ENCODE results near the gene EFS.
"Not testable (repeated sequence)": the region's sequence is repeated elsewhere in the genome, so short reads cannot be mapped to it uniquely, and the experiment has no call there.

Gene EFS, protein sequence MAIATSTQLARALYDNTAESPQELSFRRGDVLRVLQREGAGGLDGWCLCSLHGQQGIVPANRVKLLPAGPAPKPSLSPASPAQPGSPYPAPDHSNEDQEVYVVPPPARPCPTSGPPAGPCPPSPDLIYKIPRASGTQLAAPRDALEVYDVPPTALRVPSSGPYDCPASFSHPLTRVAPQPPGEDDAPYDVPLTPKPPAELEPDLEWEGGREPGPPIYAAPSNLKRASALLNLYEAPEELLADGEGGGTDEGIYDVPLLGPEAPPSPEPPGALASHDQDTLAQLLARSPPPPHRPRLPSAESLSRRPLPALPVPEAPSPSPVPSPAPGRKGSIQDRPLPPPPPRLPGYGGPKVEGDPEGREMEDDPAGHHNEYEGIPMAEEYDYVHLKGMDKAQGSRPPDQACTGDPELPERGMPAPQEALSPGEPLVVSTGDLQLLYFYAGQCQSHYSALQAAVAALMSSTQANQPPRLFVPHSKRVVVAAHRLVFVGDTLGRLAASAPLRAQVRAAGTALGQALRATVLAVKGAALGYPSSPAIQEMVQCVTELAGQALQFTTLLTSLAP

DNA sequence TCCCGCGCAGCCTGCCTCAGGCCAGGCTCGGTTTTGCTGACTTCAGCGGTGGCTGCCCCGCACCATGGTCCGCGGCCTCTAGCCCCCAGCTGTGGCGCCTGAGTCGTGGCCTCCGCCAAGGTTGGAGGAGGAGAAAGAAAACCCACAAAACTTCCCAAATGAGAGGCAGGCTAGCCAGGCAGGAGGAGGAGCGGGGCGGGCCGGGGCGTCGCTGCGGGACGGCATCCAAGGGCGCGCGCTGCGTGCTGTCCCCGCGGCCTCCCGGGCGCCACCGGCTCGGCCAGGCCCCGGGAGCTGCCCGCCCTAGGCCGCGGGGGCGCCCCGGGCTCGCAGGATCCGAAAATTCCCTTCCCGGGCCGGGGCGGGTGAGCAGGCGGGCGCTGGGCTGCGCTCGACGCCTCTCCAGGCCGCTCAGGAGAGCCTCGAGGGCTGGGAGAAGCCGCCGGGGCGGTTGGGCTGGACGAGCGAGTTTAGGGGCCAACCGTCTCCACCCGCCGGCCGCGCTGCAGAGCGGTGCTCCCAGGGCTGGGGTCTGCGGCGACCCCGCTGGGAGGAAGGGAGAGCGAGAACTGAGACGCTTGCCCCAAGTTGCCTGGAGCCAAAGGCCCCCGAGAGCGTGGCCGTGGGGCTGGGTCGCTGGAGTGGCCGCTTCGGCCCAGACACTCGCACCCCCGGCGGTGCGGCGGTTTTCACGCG lies at the start of gene EFS:
Gene EFS (minus strand): TSS at position 137 of the 696 bp plus-strand sequence. CDS start 147 bp downstream, outside the sequence.
- DNase-seq: no peak

DNA sequence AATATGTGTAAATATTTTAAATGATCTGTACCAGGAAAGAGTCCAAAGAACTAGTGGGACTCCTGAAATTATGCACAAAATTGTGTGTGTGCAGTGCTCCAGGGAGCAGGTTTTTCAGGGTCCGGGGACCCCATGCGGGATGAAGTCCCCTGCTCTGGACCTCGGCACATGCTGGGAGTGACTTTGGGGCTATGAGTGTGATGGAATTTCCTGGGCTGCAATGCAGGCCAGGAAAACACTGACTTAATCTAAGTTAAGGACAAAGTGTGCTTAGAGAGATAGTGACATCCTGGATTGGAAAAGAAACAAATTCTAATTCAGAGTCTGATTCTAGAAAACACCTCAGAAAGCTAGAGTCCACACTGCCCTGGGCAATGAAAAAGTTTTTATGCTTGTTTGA lies 49.3 kb upstream of the EFS start:
- DNase-seq: no peak

GRCh38 chr14:23413681-23414080 lies 48.7 kb upstream of the EFS start:
- DNase-seq: no peak

- DNase-seq: no peak
Measured at GRCh38 chr14:23411563-23412525, 46.9 kb upstream of the EFS start.

DNA sequence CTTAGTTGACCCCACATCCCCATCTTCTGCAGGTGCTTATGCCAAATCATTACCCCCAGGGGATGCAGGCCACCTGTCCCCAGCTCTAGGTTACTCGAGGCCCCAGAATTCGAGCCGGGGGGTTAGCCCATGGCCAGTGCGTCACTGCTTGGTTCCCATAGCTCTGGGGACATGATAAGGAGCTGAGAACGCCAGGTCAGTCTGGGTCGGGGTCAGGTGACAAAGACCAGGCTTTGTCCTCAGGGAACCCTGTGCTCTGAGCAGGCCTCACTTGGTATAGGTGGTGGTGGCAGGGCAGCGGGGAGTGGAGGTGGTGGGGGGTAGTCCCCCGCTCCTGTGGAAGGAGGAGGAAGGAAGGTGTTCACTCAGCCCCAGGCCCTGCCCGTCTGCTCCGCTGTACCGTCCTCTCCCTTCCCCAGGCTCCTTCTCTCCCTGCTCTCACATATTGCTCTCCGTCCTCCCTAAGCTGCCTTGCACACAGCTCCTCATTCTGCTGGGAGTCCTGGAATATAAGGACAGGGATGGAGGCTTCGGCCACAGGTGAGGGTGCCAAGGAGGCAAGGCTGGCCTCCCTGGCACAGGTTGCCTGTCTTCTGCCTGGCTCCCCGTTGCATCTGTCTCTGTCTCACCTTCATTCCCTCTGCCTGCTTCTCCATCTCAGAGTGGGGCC lies 45.1 kb upstream of the EFS start:
- no peak for DNase-seq

DNA sequence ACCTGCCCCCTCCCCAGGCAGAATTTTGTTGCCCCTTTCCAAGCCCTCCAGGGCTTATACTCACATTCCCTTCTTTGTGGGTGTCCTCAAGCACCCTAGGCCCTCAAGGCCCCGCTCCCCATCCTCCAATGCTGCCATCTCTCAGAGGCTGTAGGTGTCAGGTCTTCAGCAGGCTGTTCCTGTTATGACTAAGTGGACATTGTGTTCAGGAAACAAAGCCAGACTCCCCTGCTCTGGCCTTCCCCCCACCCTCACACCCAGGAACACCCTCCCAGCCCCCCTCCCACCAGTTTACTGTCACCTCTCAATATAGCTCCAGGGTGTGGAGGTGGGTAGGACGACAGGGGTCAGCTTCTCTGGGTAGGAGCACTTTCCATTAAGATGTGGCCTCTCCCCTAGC lies 44.5 kb upstream of the EFS start:
- DNase-seq: no peak

- no peak for DNase-seq
Measured at GRCh38 chr14:23408307-23408630, 43.3 kb upstream of the EFS start.

DNA sequence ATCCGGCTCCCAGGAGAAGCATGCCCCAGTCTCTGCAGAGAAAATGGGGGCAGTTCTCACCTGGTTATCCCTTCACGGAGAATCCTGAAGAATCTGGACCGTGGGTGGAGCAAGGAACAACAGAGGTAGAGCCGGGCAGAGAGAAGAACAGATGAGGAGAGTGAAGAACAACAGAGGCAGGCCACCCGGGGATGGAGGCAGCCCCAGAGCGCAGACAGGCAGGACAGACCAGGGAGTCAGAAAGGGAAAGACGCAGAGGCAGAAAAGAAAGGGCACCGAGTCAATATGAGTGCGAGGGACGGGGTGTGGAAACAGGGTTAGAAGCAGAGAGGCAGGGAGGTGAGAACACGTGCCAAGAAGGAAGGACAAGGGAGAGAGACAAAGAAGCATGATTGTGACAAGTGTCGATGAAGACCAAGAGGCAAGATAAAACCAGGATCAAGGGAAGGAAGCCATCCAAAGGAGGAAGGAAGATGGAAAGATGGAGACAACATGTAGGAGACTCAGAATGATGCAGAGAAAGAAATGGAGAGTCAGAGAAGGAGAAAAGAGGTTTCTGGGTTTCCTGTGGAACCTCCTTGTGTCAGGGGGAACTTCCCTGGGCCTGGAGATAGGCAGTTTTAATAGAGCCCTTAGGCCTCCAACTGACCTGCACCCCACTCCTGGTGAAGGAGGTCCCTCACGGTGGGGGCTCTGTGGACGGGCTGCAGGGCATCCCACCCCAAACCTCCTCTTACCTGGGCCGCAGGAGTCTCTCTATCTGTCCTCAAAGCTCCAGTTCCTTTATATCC lies 42.7 kb upstream of the EFS start, which contains the start of gene MYH6:
Gene MYH6 (minus strand): TSS at position 758 of the 791 bp plus-strand sequence. CDS start 1,050 bp downstream, outside the sequence.
- no peak for DNase-seq

DNA sequence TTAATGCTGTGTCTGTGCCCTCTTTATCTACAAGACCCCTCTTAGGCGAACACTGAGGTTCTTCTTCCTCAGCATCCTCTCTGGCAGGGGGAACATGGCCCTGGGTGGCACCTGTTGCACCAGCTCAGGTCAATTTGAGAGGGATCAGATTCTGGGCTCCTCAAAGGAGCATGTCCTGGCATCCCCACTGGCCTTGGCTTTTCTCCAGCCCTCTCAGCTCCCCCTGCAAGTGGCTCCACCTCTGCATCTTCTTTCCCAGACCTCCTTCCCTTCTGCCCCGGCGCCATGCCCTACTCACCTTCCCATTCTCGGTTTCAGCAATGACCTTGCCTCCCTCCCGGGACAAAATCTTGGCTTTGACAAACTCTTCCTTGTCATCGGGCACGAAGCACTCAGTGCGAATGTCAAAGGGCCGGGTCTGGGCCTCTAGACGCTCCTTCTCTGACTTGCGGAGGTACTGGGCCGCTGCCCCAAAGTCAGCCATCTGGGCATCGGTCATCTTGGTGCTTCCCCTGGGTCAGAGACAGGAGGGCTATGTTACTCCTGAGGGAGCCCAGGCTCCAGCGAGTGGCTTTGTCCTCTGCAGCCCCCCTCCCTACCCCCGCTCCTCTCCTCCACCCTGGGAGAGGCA lies 41.9 kb upstream of the EFS start:
- DNase-seq: no peak

- DNase-seq: no peak
Measured at GRCh38 chr14:23406244-23406643, 41.3 kb upstream of the EFS start.

- no peak for DNase-seq
Measured at GRCh38 chr14:23405516-23406025, 40.6 kb upstream of the EFS start.

- DNase-seq: no peak
Measured at GRCh38 chr14:23405096-23405495, 40.1 kb upstream of the EFS start.

- DNase-seq: no peak
Measured at GRCh38 chr14:23404331-23404900, 39.4 kb upstream of the EFS start.

DNA sequence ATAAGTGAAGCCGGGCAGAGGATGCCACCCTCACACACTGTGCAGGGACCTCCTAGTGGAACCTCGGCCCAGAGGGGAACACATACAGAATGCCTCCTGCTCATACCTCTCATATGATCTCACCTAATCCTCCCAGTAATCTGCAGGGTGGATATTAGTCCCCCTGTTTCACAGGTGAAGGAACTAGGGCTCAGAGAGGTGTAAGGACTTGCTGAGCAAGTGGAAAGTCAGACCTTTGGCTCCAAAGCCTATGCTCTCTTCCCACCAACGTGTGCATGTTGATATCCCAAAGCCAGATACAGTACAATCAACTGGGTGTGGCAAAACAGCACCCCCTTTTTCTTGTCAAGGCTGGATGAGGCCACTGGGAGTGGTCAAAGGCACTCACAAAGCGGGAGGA lies 38.9 kb upstream of the EFS start:
- DNase-seq: no peak

DNA sequence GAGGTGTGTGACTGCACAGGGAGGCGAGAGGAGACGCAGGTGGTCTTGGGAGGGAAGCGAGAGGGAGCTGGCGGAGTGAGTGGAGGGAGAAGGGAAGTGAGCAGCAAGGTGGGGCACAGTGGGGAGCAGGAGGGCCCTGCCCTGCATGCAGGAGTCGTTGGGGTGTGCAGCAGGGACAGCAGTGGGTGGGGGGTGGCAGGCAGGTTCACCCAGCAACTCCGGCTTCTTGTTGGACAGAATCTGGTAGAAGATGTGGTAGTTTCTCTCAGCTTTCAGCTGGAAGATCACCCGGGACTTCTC lies 38.1 kb upstream of the EFS start:
- DNase-seq: no peak

DNA sequence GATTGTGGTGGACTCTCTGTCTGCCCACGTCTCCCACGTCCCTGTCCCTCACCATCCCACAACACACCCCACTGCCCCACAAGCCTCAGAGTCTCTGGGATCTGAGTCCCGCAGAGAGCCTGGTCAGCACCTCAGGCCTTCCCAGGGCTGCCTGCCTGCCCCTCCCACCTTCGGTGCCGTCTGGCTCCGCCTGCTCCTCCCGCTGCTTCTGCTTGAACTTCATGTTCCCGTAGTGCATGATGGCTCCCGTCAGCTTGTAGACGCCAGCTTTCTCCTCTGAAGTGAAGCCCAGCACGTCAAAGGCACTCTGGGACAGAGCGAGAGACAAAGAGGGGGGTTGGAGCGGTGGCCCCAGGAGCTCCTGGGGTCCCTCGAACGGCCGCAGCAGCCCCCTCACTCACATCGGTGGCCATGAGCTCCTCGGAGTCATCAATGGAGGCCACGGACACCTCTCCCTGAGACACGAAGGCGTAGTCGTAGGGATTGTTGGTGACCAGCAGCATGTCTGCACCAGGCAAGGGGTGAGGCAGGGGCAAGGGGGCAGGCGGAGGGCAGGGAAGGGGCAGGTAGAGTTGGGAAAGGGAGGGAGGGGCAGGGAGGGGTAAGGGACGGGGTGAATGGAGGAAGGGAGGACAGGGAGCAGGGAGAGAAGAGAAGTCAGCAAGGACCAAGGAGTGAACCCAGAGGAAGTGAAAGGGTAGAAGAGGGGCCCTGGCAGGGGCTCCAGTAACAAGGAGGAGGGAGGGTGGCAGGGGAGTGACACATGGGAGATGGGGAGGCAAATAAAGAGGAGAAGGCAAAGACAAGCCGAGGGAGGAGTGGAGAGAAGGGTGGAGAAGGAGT lies 37.5 kb upstream of the EFS start:
- DNase-seq: no peak

DNA sequence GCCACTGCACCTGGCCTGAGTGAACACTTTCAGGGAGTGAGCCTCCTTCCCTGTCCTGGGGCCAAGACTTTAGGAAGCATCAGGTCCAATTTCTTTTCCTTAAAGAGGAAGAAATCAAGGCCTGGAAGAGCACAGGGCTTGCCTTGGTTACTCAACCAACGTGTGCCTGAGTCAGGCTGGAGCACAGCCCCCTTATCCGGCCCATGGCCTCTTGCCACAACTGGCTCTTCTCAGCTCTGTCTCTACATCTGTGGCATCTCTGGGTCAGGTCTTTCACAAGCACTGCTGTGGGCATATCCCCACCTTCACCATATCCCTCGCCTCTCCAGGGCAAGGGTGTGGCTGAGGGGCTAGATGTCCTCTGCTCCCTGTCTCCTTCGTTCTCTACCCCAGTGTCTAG lies 36.3 kb upstream of the EFS start:
- DNase-seq: no peak

- DNase-seq: not testable (repeated sequence)
Measured at GRCh38 chr14:23400496-23401149, 35.7 kb upstream of the EFS start.

- no peak for DNase-seq
Measured at GRCh38 chr14:23399591-23399990, 34.6 kb upstream of the EFS start.

Data from activated CD8-positive, alpha-beta memory T cell treated with anti-CD3 and anti-CD28 coated beads, Interleukin-2, amount 50 U/mL, for 4 hours (primary cell).